NCI-H1417 treated with DMSO at 0.1 percent for 48 hours (cell line): ENCODE measurements around the gene AFAP1.

Experiments used
- DNase-seq: peaks from one replicate; lab custom pipeline; 2025; lab: John Stamatoyannopoulos, UW

Gene AFAP1

GRCh38 chr4:7714738-7715137 is 224.9 kb downstream of the AFAP1 start:
- no peak for DNase-seq

- no peak for DNase-seq
Observed at GRCh38 chr4:7714176-7714575, 225.5 kb downstream of the AFAP1 start.

- no peak for DNase-seq
Observed at GRCh38 chr4:7713757-7714156, 225.9 kb downstream of the AFAP1 start.

GRCh38 chr4:7712021-7712671 is 227.5 kb downstream of the AFAP1 start:
- no peak for DNase-seq

- no peak for DNase-seq
Observed at GRCh38 chr4:7711307-7711963, 228.2 kb downstream of the AFAP1 start.

- DNase-seq, result no peak
Observed at GRCh38 chr4:7710576-7711306, 228.9 kb downstream of the AFAP1 start.

GRCh38 chr4:7710126-7710525 is 229.5 kb downstream of the AFAP1 start:
- no peak for DNase-seq

- no peak for DNase-seq
Observed at GRCh38 chr4:7709431-7709830, 230.2 kb downstream of the AFAP1 start.

GRCh38 chr4:7708981-7709380 is 230.7 kb downstream of the AFAP1 start:
- no peak for DNase-seq
